Stomach (tissue), 4 donors: ENCODE data around the gene TRIM59.

Experiments used
- POLR2A ChIP-seq, 4 donors: fragments of 450-650 bp; IDR thresholded peaks; one replicate each; pipeline ENCODE4 v1.6.1; 2016; ENCODE audit warnings: antibody characterized with exemption in 4 of 4, control low read depth in 2 of 4, mild to moderate bottlenecking in 1 of 4, moderate library complexity in 1 of 4
- TF ChIP-seq, protein P1 (sequence below), 7 experiments: fragments of 450-650 bp in 4 of 7; fragments of 200-600 bp in 3 of 7; sonication (generic) in 3 of 7; IDR thresholded peaks; one replicate each; pipeline ENCODE4 v1.5.1; 2016 to 2019; ENCODE audit warnings: antibody characterized with exemption in 7 of 7, control low read depth in 2 of 7, mild to moderate bottlenecking in 1 of 7

- TF ChIP-seq, protein P1, sequence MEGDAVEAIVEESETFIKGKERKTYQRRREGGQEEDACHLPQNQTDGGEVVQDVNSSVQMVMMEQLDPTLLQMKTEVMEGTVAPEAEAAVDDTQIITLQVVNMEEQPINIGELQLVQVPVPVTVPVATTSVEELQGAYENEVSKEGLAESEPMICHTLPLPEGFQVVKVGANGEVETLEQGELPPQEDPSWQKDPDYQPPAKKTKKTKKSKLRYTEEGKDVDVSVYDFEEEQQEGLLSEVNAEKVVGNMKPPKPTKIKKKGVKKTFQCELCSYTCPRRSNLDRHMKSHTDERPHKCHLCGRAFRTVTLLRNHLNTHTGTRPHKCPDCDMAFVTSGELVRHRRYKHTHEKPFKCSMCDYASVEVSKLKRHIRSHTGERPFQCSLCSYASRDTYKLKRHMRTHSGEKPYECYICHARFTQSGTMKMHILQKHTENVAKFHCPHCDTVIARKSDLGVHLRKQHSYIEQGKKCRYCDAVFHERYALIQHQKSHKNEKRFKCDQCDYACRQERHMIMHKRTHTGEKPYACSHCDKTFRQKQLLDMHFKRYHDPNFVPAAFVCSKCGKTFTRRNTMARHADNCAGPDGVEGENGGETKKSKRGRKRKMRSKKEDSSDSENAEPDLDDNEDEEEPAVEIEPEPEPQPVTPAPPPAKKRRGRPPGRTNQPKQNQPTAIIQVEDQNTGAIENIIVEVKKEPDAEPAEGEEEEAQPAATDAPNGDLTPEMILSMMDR (IDR thresholded peaks at IDR 0.05) = no peak
- TF ChIP-seq POLR2A (IDR thresholded peaks at IDR 0.05) = no peak
Measured at GRCh38 chr3:160470181-160470580, 20.6 kb upstream of the TRIM59 start.
